Right lung (tissue), 10 donors: Measurements from ENCODE around the gene TRIM33. TPM values are rescaled to one million over a fixed set of nuclear protein-coding genes. Genes with fewer than 3 reads are reported as not detected.

ENCODE experiments used
- DNase-seq, 2 donors: peaks; one replicate each; pipeline ENCODE4 v3.0.0-alpha.2; 2013
- long read RNA-seq, 8 donors: transcript quantifications; one replicate each; lab custom pipeline, GENCODE V29; 2026
- polyA plus RNA-seq, 5 donors: library from polyadenylated mRNA; unstranded; fragments of 120-200 nt; gene quantifications; one replicate each; pipeline versions ENCODE4 v1.2.1 to v1.2.3, GENCODE V29; 2013; ENCODE audit warnings: inconsistent platforms in 1 of 5, low replicate concordance in 1 of 5; ENCODE audit not compliant: insufficient read length in 5 of 5, insufficient read depth in 1 of 5

Gene TRIM33
- polyA plus RNA-seq: 10 to 100 TPM; 36.0 to 62.9 (median 54.5) TPM
- long read RNA-seq, donor 1, partial matches to known transcripts: 6 of 7 reads
- long read RNA-seq, donor 1, other reads (novel, unspliced or antisense): 0 of 7 reads
- long read RNA-seq, donor 2, full-length matches to known transcripts: 2 of 2 reads
- long read RNA-seq, donor 2, partial matches to known transcripts: 0 of 2 reads
- long read RNA-seq, donor 2, other reads (novel, unspliced or antisense): 0 of 2 reads
- long read RNA-seq, donor 3: 0 reads
- long read RNA-seq, donor 4, full-length matches to known transcripts: 4 of 23 reads
- long read RNA-seq, donor 4, partial matches to known transcripts: 19 of 23 reads
- long read RNA-seq, donor 4, other reads (novel, unspliced or antisense): 0 of 23 reads
- long read RNA-seq, donor 5, full-length matches to known transcripts: 1 of 1 reads
- long read RNA-seq, donor 5, partial matches to known transcripts: 0 of 1 reads
- long read RNA-seq, donor 5, other reads (novel, unspliced or antisense): 0 of 1 reads
- long read RNA-seq, donor 6, full-length matches to known transcripts: 3 of 3 reads
- long read RNA-seq, donor 6, partial matches to known transcripts: 0 of 3 reads
- long read RNA-seq, donor 6, other reads (novel, unspliced or antisense): 0 of 3 reads
- long read RNA-seq, donor 7, full-length matches to known transcripts: 8 of 20 reads
- long read RNA-seq, donor 7, partial matches to known transcripts: 12 of 20 reads
- long read RNA-seq, donor 7, other reads (novel, unspliced or antisense): 0 of 20 reads
- long read RNA-seq, donor 8: 0 reads

- peak; percentile 96 for DNase-seq
Observed at GRCh38 chr1:114511032-114511785, at the start of gene TRIM33. TSS of gene TRIM33 (minus strand) at chr1:114511203. CDS start at chr1:114511076, 127 bp downstream.

DNA sequence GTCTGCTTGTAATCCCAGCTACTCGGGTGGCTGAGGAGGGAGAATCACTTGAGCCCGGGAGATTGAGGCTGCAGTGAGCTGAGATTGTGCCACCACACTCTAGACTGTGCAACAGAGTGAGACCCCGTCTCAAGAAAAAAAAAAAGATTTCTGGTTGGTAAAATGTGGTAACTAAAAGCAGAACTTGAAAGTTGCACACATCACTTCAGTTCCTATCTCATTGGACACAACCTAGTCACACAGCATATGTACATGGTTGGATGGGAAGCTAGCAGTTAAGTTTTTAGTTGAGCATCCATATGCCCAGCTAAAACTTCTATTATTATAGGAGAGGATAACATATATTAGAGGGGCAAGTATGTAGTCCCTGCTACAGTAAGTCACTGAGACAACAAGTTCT, 48.4 kb upstream of the TRIM33 start:
- no peak for DNase-seq

DNA sequence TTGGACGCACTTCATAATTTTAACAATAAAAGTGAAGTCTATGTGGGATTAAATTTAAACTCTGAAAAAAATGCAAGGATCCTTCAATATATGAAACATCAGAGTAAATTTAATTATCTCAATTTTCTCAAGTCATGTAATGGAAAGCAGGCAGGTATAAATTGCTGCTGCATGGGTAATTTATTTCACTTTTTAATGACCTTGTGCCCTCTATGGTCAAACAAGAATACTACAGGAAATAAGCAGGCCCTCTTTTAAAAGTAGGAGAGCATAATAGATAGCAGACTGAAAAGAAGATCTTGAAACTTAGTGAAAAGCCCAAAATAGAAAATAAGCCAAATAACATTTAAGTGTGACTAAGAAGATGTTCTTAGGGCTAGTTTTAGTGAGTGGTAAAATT, 47.5 kb upstream of the TRIM33 start:
- DNase-seq: no peak

DNA sequence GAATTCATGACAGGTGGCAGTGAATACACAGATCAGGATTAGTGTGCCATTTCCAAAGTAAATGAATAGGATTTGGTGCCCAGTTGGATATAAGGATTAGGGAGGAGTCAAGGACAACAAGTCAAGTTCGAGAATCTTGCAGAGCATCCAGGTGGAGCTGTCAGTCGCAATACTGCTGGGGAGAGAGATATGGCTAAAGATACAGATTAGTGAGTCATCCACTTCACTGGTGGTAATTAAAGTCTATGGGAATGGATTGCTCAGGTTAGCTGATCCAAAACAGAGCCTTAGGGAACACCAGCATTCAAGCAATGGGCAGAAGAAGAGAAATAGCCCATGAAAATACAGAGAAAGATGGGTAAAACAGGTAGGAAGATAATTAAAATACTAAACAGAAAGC, 43.6 kb upstream of the TRIM33 start:
- DNase-seq: no peak

DNA sequence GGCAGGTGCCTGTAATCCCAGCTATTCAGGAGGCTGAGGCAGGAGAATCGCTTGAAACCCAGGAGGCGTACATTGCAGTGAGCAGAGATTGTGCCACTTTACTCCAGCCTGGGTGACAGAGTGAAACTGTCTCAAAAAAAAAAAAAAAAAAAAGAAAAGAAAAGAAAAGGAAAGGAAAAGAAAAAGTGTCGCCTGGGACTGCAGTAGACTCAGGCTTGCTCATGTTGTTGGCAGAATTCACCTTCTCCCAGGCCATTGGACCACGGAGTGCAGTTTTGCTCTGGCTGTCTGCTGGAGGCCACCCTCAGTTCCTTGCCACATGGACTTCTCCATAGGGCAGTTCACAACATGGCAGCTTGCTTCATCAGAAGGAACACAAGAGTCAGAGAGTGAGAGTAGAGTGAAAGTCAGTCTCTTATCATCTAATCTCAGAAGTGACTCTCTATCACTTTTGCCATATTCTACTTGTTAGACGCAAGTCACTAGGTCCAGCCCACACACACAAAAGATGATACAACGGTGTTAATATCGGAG, 41.2 kb upstream of the TRIM33 start:
- DNase-seq: no peak

GRCh38 chr1:114551400-114551799, 40.4 kb upstream of the TRIM33 start:
- DNase-seq: no peak

DNA sequence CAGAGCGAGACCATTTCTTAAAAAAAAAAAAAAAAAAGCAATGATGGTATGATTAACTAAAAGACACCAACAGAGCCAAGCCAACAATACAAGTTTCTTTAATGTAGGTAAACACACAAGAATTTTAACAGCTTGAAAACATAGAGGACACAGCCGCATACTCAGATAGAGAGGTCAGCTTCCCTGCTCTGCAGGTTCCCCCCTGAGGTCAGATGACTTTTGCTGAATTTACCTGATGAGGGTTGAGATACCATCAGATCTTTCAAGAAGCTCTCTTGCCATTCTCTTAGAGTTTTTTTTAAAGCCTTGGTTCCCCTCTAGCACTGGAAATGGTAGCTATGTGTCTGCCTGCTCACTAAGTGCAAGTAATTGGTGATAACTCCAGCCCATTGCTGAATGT, 39.3 kb upstream of the TRIM33 start:
- no peak for DNase-seq

GRCh38 chr1:114549137-114549536, 38.1 kb upstream of the TRIM33 start:
- no peak for DNase-seq

- no peak for DNase-seq
Observed at GRCh38 chr1:114547076-114547475, 36.1 kb upstream of the TRIM33 start.

DNA sequence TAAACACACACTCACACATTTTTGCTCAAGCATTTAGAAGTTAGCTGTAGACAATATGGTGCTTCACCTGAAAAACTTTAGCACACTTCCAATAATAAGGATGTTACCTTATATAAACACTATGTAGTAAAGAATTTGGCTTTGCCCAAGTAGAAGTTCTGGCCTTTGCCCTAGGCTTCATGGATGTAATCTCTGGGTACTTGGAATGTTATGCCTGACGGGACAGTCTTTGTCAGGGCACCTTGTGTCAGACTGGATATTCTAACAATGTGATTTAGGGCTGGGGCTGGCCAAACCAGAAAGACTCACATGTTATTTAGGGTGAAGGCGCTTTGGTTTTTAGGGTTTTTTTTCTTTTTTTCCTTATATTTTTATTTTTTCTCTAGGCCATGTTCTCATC, 34.8 kb upstream of the TRIM33 start:
- DNase-seq: no peak

- no peak for DNase-seq
Observed at GRCh38 chr1:114545315-114545714, 34.3 kb upstream of the TRIM33 start.

- no peak for DNase-seq
Observed at GRCh38 chr1:114540821-114541220, 29.8 kb upstream of the TRIM33 start.

- no peak for DNase-seq
Observed at GRCh38 chr1:114540272-114540671, 29.3 kb upstream of the TRIM33 start.

- DNase-seq: no peak
Observed at GRCh38 chr1:114536043-114536442, 25.0 kb upstream of the TRIM33 start.

GRCh38 chr1:114535401-114535800, 24.4 kb upstream of the TRIM33 start:
- DNase-seq: no peak

DNA sequence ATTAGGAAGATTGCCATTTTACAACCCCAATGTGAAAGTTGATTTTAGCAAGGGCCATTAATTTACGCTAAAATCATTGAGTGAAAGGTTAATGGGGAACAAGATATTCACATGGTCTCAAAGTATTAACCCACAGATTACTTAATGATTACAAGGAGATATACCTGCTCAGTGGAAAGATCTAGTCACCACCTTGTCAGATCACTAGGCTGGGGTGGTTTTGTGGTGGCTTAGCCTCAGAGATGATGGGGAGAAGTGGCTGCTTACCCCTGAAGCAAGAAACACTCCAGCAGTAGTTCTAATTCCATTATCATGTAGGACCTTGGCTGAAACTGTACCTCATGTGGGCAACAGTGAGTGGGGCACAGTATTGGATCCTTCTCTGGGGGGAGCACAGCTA, 20.1 kb upstream of the TRIM33 start:
- no peak for DNase-seq

DNA sequence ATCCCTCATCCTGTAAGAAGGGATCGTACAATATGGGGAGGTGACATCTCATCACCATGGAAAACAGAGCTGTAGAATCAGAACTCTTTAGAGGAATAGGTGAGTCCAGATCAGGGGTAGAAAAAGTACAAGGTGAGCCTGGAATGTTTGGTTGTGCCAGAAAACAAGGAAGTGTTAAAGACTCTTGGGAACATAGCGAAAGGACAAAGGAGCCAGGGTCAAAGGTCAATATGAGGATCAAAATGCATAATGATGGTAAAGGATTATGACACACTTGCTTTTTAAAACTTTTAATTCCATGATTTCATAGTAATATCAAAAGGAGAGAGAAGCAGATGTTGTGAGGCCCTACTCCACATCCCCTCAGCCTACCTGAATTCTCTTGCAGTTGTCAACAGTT, 19.2 kb upstream of the TRIM33 start:
- DNase-seq: no peak

DNA sequence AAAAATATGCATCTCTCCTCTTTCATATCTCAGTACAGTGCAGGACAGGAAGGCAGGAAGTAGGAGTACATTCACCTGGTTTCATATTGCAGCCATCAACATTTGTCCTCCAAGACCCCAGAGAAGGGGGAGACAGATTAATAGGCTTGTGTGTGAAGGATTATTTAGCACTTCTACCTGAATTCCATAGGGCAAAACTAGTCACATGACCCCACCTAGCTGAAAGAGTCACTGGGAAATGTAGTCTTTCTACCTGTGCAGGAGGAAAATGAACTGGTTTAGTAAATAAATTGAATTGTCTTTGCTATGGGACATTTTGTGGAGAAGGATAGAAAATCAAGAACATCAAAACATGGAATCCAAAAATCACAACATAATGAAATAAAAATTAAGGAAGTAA, 13.9 kb upstream of the TRIM33 start:
- no peak for DNase-seq

- no peak for DNase-seq
Observed at GRCh38 chr1:114522264-114522575, 11.2 kb upstream of the TRIM33 start.

DNA sequence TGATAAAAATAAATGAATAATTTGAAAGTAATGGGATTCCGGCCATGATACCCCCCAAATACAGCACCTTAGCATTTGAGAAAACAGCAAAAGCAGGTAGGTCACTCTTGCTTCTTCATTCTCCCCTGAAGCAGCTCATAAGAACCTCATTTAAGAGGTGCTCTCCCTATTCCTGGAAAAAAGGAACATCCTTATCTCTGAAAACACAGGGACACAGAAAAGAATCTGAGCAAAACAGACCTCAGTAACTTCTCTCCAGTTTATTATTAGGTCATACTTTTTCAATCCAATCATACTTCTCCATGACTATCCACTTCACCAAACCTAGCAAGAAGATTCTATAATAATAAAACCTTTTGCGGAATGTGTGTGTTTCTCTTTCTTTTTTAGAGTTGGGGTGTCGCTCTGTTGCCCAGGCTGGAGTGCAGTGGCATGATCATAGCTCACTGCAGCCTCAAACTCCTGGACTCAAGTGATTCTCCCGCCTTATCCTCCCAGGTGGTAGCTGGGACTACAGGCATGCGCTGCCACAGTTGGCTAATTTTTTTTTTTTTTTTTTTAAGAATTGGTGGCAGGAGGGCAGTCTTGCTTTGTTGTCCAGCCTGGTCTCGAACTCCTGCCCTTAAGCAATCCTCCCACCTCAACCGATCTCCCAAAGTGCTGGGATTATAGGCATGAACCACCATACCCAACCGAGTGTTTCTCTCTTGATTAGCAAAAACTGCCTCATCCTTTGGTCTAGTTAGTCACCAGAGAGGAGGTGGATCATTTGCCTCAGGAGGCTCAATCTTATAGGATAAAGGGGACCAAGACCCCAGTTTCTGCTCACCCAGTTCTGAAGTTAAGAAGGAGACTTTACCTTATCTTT, 10.6 kb upstream of the TRIM33 start:
- DNase-seq: no peak

DNA sequence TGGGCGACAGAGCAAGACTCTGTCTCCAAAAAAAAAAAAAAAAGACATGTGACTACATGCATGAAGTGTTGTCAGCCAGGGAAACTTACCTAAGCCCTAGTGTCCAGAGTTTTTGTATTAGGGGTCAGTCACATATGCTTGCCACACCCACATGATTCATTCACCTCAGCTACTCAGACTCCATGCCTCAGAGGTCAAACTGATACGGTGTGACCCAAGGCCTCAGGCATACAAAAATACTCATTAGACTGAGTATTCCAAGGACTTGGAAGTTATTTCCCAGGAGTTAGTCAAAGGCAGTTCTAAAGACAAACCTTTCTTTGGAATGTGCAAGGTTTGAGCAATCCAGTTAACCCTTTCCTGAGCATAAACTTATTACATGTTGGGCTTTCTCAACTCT, 6.3 kb upstream of the TRIM33 start:
- DNase-seq: no peak
